HCT116 (cell line): Measurements from ENCODE around the gene HYAL2.

ENCODE experiments used
- POLR2A ChIP-seq: IDR thresholded peaks from 2 replicates; pipeline ENCODE4 v1.7.0; 2011; ENCODE audit warnings: borderline replicate concordance; ENCODE audit not compliant: insufficient read depth, insufficient read length; ENCODE audit errors: extremely low read depth
- POLR2AphosphoS5 ChIP-seq: IDR thresholded peaks from 2 replicates; pipeline ENCODE4 v1.6.1; 2011; ENCODE audit warnings: mild to moderate bottlenecking, low read depth, low read length, moderate library complexity
- SIN3A ChIP-seq: IDR thresholded peaks from 2 replicates; pipeline ENCODE4 v1.6.1; 2012; ENCODE audit warnings: low read depth
- ZFX ChIP-seq: fragments of 450-650 bp; IDR thresholded peaks from 2 replicates; pipeline ENCODE4 v1.6.1; 2017
- TF ChIP-seq, protein P1 (sequence below): IDR thresholded peaks from 2 replicates; pipeline ENCODE4 v1.6.1; 2012; ENCODE audit warnings: low read depth

DNA sequence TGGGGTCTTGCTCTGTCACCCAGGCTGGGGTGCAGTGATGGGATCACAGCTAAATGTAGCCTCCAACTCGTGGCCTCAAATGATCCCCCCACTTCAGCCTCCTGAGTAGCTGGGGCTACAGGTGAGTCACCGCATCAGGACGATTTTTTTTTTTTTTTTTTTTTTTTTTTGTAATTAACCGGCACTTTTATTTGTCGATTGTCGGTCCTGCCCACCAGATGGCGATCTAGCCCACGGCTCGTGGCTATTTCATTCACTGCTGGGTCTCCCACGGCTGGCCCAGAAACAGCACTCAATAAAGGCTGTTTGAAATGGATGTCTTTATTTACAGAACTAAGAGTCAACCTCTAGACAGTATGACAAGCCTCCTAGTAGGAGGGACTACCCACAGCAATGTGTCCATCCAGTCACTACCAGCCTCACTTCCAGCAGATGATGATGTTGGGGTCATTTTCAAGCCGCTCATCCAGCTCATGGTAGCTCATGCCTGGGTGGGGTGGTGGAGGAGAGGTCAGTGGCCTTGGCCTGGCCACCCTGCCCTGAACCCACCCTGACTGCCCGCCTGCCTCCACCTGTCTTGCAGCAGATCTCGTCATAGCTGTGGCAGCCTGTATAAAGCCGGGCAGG, 24.8 kb upstream of the HYAL2 start:
- TF ChIP-seq, protein P1, sequence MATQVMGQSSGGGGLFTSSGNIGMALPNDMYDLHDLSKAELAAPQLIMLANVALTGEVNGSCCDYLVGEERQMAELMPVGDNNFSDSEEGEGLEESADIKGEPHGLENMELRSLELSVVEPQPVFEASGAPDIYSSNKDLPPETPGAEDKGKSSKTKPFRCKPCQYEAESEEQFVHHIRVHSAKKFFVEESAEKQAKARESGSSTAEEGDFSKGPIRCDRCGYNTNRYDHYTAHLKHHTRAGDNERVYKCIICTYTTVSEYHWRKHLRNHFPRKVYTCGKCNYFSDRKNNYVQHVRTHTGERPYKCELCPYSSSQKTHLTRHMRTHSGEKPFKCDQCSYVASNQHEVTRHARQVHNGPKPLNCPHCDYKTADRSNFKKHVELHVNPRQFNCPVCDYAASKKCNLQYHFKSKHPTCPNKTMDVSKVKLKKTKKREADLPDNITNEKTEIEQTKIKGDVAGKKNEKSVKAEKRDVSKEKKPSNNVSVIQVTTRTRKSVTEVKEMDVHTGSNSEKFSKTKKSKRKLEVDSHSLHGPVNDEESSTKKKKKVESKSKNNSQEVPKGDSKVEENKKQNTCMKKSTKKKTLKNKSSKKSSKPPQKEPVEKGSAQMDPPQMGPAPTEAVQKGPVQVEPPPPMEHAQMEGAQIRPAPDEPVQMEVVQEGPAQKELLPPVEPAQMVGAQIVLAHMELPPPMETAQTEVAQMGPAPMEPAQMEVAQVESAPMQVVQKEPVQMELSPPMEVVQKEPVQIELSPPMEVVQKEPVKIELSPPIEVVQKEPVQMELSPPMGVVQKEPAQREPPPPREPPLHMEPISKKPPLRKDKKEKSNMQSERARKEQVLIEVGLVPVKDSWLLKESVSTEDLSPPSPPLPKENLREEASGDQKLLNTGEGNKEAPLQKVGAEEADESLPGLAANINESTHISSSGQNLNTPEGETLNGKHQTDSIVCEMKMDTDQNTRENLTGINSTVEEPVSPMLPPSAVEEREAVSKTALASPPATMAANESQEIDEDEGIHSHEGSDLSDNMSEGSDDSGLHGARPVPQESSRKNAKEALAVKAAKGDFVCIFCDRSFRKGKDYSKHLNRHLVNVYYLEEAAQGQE, result no peak
- TF ChIP-seq ZFX (no peak), POLR2AphosphoS5 (no peak), POLR2A (no peak), SIN3A (no peak)
